GM23248 (cell line): Measurements from ENCODE around the gene ZFP90.

Experiments used
- EZH2 ChIP-seq: fragments of 200-600 bp; sonication (generic); IDR thresholded peaks from 2 replicates; pipeline ENCODE4 v1.6.1; 2018; ENCODE audit warnings: antibody characterized with exemption, mild to moderate bottlenecking; ENCODE audit not compliant: insufficient read depth, poor library complexity, severe bottlenecking
- EZH2phosphoT487 ChIP-seq: fragments of 200-600 bp; sonication (generic); IDR thresholded peaks from 2 replicates; pipeline ENCODE4 v1.6.1; 2018; ENCODE audit warnings: antibody characterized with exemption, moderate library complexity, mild to moderate bottlenecking, low read depth; ENCODE audit not compliant: insufficient read depth

- TF ChIP-seq EZH2 (no peak), EZH2phosphoT487 (no peak)
Measured at GRCh38 chr16:68535331-68535730, 3.8 kb upstream of the ZFP90 start.
